Germinal center (tissue), 1 donor: ENCODE measurements around the gene VSTM2L.
"Not testable (repeated sequence)": the region's sequence is repeated elsewhere in the genome, so short reads cannot be mapped to it uniquely, and the experiment has no call there.

Source experiments
- DNase-seq: peaks from one replicate; pipeline ENCODE4 v3.0.0; 2012; ENCODE audit warnings: mixed read lengths, low spot score

VSTM2L gene

GRCh38 chr20:37902504-37903313, at the start of gene VSTM2L:
VSTM2L (plus strand) TSS chr20:37903127; CDS start chr20:37903351, 224 bp downstream.
- peak; percentile 30 for DNase-seq

DNA sequence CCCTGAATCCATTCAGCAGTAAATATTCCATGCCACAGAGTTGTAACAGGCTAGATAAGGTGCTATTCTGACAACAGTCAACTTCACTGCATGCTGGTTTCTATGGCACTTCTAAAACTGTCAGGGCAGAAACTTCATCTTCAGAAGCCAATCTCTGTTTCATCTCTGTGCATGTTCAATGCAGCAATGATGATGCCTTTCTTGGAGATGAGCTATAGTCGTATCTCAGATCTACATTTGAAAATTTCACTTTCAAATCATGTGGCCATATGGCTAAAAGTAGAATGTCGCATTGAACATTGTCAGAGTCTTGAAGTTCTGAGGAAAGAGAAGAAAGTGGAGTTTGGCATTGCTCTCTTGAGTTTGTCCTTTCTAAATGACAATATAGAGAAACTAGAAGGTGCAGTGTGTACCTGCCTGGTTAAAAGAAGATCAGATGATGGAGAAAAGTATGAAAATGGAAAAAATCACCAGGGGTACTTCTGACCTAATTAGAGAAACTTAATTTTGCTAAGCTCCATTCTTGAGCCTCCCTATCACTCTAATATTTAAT, 49.0 kb upstream of the VSTM2L start:
- peak; percentile 15 for DNase-seq

DNA sequence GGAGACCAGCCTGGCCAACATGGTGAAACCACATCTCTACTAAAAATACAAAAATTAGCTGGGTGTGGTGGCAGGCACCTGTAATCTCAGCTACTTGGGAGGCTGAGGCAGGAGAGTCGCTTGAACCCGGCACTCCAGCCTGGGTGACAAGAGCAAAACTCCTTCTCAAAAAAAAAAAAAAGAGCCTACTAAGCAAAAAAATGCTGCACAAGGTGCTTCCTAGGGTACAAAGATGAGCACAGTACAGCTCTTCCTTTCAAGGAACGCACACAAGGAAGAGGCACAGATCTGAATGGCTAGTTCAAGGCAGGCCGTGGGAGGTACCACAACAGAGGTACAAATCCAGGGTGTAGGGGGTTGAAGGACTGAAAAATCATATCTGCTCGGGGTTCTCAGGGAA, 46.9 kb upstream of the VSTM2L start:
- DNase-seq = not testable (repeated sequence)

GRCh38 chr20:37856932-37857660, 45.8 kb upstream of the VSTM2L start:
- no peak for DNase-seq

GRCh38 chr20:37859406-37860171, 43.3 kb upstream of the VSTM2L start:
- no peak for DNase-seq

DNA sequence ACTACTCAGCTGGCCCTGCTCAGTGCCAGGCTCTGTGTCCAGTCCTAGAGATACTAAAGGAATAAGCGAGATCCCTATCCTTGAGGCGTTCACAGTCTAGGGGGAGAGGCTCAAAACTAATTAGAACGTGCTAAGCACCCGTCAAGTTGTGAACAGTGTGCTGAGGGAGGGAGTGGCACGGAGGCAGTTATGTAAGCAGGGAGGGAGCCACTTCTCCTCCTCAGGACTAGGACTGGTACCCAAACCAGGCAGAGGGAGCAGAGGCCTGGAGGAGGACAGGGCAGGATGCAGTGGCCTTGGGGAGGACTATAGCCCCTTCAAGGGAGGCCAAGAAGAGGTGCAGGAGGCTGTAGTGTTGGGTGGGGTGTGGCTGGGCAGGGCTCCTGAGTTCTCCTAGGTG, 39.6 kb upstream of the VSTM2L start:
- DNase-seq = no peak

DNA sequence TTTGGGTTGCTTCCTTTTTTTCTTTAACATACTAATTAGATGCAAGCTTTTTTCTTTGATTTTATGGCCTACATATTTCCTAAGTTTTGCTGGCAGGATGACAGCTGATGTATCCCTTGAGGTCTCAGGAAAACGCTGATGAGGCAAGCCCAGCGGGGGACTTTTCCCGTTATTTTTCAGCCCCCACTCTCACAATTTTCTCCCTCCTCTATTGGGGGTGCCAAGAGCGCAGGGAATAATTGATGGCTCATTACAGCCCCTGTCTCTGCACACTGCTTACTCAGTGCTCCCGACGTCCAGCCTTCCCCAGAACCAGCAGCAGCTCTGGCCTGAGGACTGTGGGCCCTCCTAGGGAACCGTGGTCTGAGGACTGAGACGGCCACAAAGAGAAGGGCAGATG, 38.6 kb upstream of the VSTM2L start:
- DNase-seq = no peak

- no peak for DNase-seq
Observed at GRCh38 chr20:37866051-37866450, 36.9 kb upstream of the VSTM2L start.

- no peak for DNase-seq
Observed at GRCh38 chr20:37867289-37868195, 35.4 kb upstream of the VSTM2L start.

- DNase-seq = no peak
Observed at GRCh38 chr20:37868851-37869333, 34.0 kb upstream of the VSTM2L start.

GRCh38 chr20:37869334-37869861, 33.5 kb upstream of the VSTM2L start:
- no peak for DNase-seq

DNA sequence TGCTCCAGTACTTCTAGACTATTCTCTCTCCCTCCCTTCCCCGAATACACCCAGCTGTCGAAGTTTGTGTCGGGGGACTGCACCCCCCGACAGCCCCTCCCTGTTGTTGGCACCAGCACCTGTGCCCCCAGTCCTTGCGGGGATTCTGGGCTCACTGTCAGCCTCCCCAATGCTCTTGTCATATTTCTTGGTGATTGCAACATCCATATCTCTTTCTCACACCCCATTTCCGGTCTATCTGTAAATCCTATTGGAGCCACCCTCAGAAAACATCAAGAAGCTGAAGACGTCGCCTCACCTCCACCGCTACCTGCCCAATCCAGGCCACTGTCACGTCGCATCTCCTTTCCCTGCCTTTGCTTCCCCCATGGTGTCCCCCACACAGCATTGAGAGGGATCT, 32.6 kb upstream of the VSTM2L start:
- no peak for DNase-seq

- no peak for DNase-seq
Observed at GRCh38 chr20:37871751-37872150, 31.2 kb upstream of the VSTM2L start.

- DNase-seq = no peak
Observed at GRCh38 chr20:37872161-37872560, 30.8 kb upstream of the VSTM2L start.

DNA sequence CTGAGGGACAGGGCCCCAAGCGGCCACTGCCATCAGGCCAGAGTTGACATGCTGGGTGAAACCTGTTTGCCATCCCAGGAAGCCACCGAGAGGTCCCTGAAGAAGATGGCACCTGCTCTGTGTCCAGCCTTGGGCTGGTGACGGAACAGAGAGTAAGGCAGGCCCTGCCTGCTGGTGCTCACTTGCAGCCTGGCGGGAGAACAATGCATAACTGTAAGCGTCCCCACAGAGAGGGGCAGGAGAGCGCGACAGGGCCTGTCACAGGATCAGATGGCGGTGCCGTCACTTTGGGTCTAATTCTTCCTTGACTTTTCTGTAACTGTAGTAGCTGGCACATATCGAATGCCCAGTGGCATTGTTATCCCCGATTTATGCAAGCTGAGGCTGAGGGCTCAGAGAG, 29.0 kb upstream of the VSTM2L start:
- DNase-seq = no peak

- no peak for DNase-seq
Observed at GRCh38 chr20:37875460-37876175, 27.3 kb upstream of the VSTM2L start.

GRCh38 chr20:37876863-37877262, 26.1 kb upstream of the VSTM2L start:
- DNase-seq = no peak

GRCh38 chr20:37877832-37878772, 24.8 kb upstream of the VSTM2L start:
- DNase-seq = no peak
